Kidney tubule cell (primary cell): ENCODE data around the gene EDNRA.

ENCODE experiments used
- DNase-seq: peaks from one replicate; pipeline ENCODE4 v3.0.0-alpha.2; 2018; ENCODE audit warnings: low spot score

Gene EDNRA

DNA sequence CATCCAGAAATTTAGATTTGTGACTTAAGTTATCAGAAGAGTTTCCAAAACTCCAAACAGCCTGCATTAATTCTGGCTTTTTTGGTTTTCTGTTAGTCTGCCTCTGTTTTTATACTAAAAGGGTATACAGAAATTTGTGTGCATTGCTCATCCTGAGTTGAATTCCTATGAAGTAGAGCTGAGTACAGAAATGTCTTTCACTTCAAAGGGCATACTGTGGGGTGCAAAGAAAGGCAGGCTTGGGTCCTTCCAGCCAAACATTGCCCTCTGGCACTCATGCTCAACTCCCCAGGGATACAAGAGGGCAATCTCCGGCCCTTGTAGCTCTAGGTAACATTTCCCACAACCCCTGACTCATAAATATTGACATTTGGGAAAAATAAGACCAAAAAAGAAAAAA, 108.7 kb downstream of the EDNRA start:
- DNase-seq, result no peak

DNA sequence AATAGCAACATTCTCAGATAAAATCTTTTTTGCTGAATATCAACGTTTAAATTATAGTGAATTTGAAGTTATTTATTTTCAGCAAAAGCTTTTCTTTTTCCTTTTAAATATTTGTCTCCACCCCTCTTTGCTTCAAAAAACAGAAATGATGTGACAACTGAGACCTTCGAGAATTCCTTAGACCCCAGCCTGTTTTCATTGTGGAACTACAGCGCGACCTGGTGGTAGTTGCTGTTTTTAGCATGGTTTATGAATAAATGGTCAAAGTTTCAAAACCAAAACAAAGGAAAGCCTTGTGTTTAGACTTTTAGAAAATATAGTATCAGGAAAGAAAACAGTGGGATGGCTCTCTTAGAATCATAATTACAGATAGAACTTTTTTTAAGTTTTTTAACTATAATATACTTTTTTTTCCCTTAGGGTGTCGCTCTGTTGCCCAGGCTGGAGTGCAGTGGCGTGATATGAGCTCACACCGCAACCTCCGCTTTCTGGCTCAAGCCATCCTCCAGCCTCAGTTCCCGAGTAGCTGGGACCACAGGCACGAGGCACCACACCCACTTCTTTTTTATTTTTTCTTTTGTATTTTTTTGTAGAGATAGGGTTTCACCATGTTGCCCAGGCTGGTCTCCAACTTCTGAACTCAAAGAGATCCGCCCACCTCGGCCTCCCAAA, 109.5 kb downstream of the EDNRA start:
- DNase-seq, result peak; percentile 68

DNA sequence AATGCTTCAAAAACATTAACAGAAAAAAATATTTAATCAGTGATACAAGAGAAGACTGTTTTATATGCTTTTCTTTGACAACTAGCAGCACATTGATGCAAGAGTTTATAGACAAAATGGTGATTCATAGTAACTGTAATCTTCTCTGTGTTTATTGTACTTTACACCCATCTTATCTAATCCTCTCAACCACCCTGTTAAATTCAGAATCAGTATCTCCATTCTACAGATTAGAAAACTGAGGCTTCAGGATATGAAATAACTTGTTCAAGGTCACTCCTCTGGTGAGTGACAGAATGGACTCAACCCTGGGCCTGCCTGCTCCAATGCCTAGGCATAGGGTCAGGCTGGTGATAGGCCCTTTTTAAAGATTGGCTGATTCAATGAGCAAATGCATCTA, 110.2 kb downstream of the EDNRA start:
- DNase-seq, result no peak

DNA sequence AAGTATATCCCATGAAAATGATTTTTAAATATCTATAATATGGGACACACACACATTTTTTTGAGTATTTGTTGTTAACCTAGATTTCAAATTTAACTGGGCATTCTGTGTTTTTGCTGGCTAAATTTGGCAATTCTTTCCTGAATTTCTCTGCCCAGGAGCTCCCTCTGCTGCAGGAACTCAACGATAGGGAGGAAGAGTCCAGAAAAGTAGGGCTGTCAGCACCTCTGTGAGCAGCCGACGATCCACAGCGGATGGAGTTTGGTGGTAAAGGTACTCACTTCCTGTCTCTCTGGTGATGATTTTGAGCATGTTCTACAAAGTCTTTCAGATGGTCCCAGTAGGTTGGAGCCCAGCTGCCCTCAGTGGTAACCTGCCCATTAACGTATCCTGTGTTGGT, 113.2 kb downstream of the EDNRA start:
- DNase-seq, result no peak
